Epithelial cell of proximal tubule (primary cell): ENCODE measurements around the gene UBASH3A. TPM values are rescaled to one million over a fixed set of nuclear protein-coding genes. Genes with fewer than 3 reads are reported as not detected.

Experiments
- DNase-seq: peaks from one replicate; pipeline ENCODE4 v3.0.0-alpha.2; 2011; ENCODE audit warnings: low read depth
- H3K4me3 ChIP-seq: 2 replicates; pipeline ENCODE4 v1.5.1; 2011; ENCODE audit warnings: low read depth, mild to moderate bottlenecking, low read length
- total RNA-seq: library from RNA; depleted of rRNA; stranded (reverse); fragments of >200 nt; gene quantifications from 2 replicates; pipeline ENCODE4 v1.2.3, GENCODE V29; 2015
- TF ChIP-seq, protein P1 (sequence below): conservative IDR thresholded peaks from 2 replicates; pipeline ENCODE4 v1.5.1; 2012; ENCODE audit warnings: low read depth, mild to moderate bottlenecking, low read length

UBASH3A gene
- total RNA-seq, 1 donor from 2014 or later = not detected

GRCh38 chr21:42459546-42460215 is 56.0 kb downstream of the UBASH3A start:
- TF ChIP-seq, protein P1, sequence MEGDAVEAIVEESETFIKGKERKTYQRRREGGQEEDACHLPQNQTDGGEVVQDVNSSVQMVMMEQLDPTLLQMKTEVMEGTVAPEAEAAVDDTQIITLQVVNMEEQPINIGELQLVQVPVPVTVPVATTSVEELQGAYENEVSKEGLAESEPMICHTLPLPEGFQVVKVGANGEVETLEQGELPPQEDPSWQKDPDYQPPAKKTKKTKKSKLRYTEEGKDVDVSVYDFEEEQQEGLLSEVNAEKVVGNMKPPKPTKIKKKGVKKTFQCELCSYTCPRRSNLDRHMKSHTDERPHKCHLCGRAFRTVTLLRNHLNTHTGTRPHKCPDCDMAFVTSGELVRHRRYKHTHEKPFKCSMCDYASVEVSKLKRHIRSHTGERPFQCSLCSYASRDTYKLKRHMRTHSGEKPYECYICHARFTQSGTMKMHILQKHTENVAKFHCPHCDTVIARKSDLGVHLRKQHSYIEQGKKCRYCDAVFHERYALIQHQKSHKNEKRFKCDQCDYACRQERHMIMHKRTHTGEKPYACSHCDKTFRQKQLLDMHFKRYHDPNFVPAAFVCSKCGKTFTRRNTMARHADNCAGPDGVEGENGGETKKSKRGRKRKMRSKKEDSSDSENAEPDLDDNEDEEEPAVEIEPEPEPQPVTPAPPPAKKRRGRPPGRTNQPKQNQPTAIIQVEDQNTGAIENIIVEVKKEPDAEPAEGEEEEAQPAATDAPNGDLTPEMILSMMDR = no peak
- no peak overlapping the region for H3K4me3 ChIP-seq
- DNase-seq = no peak

- TF ChIP-seq, protein P1 = no peak
- no peak overlapping the region for H3K4me3 ChIP-seq
- DNase-seq = no peak
Observed at GRCh38 chr21:42460391-42461184, 56.9 kb downstream of the UBASH3A start.

GRCh38 chr21:42461185-42461520 is 57.5 kb downstream of the UBASH3A start:
- TF ChIP-seq, protein P1 = no peak
- no peak for DNase-seq
- H3K4me3 ChIP-seq = no peak overlapping the region

GRCh38 chr21:42461881-42462877 is 58.5 kb downstream of the UBASH3A start:
- DNase-seq = peak; percentile 92
- H3K4me3 ChIP-seq = no peak overlapping the region
- TF ChIP-seq, protein P1 = no peak

GRCh38 chr21:42463861-42464515 is 60.3 kb downstream of the UBASH3A start:
- TF ChIP-seq, protein P1 = no peak
- H3K4me3 ChIP-seq = no peak overlapping the region
- DNase-seq = no peak
